GM23248 (cell line): ENCODE data around the gene TMEM132A.

ENCODE experiments used
- EZH2 ChIP-seq: fragments of 200-600 bp; sonication (generic); IDR thresholded peaks from 2 replicates; pipeline ENCODE4 v1.6.1; 2018; ENCODE audit warnings: antibody characterized with exemption, mild to moderate bottlenecking; ENCODE audit not compliant: insufficient read depth, poor library complexity, severe bottlenecking
- EZH2phosphoT487 ChIP-seq: fragments of 200-600 bp; sonication (generic); IDR thresholded peaks from 2 replicates; pipeline ENCODE4 v1.6.1; 2018; ENCODE audit warnings: antibody characterized with exemption, moderate library complexity, mild to moderate bottlenecking, low read depth; ENCODE audit not compliant: insufficient read depth

GRCh38 chr11:60927600-60927999 lies 3.3 kb downstream of the TMEM132A start:
- no peak for TF ChIP-seq EZH2
- TF ChIP-seq EZH2phosphoT487 = no peak
